HG03354 (cell line): ENCODE results near the gene RAB7B.
"Not testable (repeated sequence)": the region's sequence is repeated elsewhere in the genome, so short reads cannot be mapped to it uniquely, and the experiment has no call there.

Experiments
- ATAC-seq: cut with Tn5 transposase; IDR thresholded peaks from one replicate; pipeline ENCODE4 v1.9.1; 2021; ENCODE audit warnings: mild to moderate bottlenecking; ENCODE audit not compliant: unreplicated experiment, poor library complexity, severe bottlenecking

The RAB7B gene

DNA sequence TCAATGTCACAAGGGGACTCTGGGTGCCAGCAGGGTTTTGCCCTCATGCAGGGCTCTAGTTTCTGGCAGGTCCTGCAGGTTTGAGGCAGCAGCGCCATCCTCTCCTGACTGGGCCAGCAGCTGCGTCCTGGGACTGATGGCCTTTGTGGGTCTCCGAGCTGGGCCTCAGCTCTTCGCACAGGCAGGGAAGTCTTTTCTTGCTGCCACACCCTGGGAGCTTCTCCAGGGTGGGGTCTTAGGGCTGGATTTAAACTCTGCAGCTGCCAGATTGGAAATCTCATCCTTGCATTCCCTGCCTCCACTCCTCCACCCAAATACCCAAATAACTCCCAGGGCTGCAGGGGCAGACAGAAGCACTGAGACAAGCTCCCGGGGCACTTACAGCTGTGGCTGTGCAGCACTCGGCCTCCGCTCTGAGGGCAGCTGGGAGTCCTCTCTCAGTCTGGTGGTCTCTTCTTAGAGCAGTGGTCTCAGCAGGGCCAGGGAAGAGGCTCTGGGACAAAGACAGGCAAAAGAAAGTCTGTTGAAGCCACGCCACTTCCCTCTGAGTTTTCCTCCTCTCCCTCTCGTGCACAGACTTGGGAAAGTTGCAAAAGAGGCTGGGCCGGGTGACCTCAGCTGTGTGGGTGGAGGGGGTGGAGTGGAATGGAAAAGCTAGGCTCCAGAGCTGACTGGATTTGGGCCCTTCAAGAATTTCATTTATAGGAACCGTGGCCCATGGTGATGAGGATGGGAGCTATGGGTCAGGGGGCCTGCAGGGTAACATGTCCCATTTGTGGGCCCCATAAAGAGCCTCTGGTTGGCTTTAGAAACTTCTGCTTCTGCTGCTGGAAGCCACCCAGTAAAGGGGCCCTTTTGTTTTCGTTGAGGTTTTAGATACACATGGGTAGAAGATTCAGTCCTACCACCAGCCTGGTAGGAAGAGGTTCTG, at the start of gene RAB7B:
Gene RAB7B, minus strand, starts transcription at position 525 of the 931 bp plus-strand sequence. CDS start 9,260 bp downstream, outside the sequence.
- ATAC-seq, result no peak

DNA sequence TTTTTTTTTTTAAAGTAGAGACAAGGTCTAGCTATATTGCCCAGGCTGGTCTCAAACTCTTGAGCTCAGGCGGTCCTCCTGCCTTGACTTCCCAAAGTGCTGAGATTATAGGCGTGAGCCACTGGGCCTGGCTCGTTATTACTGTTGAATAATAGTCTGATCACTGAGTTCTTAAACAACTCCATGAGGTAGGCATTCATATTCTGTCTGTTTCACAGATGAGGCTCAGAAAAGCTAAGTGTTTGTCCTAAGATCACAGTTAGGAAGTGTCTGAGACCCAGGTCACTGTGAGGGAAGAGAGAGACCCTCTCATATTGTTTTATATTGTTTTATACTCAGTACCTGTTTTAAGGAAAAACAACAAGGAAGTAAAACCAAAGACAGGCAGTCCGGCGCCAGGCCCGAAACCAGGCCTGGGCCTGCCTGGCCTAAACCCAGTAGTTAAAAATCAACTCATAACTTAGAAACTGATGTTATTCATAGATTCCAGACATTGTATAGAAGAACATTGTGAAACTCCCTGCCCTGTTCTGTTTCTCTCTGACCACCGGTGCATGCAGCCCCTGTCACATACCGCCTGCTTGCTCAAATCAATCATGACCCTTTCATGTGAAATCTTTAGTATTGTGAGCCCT, 49.2 kb upstream of the RAB7B start:
- not testable (repeated sequence) for ATAC-seq

DNA sequence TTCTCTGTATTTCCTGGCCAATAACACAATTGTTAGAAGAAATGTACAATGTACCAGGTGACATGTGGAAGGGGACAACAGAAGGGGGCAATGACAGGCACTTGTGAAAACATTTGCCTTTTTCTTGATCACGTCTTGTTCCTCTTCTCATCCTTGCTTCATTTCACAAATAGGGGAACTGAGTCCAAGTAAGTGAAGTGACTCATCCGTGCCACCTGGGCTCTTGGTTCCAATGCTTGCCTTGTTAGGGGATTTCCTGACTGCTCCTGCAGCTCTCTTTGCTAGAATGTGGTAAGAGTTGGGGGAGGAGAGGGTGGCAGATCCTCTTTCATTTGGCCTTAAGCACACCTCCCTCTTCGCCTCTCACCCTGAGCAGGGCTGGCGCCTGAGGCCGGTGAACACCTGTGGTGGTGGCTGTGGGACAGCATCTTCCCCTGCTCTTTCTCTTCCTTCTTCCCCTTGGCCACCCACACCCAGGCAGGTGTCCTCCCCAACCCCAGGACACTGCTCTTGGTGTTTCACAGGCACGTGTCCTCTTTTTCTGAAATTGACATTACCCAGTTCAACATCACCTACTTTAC, 47.5 kb upstream of the RAB7B start:
- peak; percentile 88 for ATAC-seq

DNA sequence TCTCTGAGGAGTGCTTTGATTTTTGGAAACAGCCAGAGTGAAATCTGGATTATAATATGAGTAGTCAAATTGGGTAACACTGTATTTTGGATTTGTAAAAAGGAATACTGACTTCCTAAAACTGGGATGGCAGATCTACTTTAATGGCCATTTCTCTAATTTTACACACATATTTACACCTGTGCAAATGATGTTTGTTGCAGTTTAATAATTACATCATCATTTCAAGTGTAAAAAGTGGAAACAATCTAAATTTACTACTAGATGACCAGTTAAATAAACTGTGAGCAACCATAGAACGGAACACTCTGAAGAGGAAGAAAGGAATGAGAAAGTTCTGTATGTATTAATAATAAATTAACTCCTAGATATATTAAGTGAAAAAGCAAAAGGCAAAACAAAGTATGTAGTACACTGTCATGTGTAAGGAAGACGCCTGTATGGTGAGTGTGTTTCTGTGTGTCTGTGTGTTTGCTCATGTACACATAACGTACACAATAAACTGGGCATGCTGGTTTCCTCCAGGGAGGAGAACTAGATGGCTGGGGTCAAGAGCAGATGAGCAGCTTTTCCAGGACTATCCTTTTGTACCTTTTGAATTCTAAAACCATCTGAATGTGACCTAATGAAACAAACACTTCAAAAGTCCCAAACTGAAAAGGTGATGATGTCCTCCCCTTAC, 46.9 kb upstream of the RAB7B start:
- no peak for ATAC-seq

DNA sequence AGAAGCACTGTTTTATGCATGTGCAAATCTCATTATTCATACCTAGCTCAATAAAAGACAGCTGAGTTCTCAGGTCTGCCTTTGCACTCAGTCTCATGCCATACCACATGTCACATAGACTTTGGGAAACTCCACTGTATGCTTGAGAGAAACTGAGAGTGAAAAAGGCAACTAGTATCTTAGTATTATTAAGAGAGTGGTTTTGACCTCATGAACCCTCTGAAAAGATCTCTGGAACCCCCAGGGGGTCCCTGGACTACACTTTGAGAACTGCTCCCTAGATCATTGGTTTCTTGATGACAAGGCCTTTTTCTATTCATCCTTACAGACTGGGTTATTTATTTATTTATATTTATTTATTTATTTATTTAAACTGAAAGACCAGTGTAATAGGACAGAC, 46.1 kb upstream of the RAB7B start:
- peak; percentile 51 for ATAC-seq

DNA sequence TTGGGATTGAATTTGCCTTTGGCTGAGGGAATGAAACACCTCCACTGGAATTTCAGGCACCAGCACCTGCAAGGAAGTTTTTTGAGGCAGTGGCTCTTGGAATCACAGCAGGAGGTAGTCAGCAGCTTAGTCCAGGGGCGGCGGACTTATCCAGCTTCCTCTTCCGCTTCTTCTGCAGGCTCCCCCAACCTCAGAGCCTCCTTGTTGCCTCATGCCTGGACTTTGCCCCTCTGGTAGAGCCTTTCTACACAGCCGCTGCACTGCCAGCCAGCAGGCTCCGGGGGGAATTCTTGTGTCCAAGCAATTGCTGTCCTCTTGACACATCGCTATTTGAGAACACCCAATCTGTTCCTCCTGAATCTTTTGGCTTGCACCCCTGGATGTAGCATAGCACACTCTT, 45.4 kb upstream of the RAB7B start:
- ATAC-seq, result no peak

- no peak for ATAC-seq
These were observed 44.1 kb upstream of the RAB7B start for GRCh38 chr1:206047271-206047670.

DNA sequence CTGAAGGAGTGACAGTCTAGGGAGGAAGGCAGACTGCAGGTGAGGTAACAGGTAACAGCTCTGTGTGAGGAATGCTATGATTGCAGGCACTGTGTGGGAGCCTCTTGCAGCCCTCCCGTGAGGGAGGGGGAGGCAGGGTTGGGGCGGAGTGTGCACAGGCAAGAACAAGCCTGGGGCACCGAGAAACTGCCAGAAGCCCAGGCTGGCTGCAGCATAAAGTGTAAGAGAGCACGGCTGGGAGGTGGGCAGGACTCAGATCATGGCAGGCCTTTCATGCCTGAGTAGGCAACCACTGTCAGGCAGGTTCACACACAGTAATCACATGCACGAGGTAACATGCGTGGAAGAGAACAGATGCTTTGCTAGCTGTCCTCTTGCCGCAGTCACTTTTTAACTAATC, 38.4 kb upstream of the RAB7B start:
- ATAC-seq, result peak; percentile 45

GRCh38 chr1:206040328-206040727, 37.1 kb upstream of the RAB7B start:
- no peak for ATAC-seq

DNA sequence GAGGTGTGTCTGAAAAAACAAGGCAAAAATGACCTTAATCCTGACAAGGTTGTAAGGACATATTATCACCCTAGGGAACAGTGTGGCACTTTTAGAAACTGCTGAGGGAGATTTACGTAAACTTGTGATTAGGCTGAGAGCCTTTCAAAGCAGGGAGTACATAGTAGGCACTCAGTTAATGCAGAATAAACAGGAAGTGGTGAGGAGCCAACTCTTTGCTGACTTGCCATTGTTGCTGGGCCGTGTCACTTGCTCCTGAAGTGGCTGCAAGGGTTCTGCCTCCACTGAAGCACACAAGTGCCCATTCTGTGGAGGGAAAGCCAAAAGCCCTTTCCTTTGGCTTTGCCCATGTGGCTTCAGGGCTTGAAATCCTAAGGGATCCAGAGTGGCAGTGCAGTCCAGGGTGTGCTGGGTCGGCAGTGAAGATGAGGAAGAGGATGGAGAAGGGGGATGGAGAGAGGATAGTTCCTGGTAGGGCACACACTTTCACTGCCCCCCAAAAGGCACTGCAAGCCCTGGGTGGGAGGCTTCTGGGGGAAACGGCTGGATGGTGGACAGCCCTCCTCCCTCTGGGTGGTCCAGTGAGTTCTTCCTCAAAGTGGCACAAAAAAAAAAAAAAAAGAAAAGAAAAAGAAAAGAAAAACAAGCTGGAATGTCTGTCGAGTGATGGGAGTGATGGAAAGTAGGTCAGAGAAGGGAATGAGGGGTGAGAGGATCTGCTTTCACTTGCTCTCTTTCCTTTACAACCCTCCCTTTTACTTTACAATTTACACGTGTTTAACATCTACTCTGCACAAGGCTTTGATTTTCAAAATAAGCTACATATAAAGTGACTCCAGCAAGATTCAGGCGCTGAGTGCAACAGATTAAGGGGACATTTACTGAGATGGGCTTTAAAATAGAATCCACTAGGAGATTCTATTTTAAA, 36.1 kb upstream of the RAB7B start:
- no peak for ATAC-seq

DNA sequence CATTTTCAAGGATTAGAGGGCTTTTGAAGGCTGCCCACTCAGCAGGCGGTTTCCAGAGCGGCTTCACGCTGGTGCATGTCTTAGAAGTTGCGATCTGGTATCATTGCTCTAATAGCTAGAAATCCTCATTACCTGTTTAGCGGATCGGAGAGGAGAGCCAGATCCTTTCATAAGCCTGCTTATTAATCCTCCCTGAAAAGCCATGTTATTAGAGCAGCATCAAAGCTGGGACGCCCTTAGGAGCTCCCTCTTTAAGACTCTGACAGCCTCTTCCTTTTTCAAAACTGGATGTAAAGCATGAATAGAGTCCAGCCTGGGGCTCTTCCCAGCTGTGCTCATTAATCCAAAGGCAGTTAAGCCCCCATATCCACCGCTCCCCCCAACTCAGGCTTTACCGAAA, 34.4 kb upstream of the RAB7B start:
- no peak for ATAC-seq

- ATAC-seq, result no peak
These were observed 33.7 kb upstream of the RAB7B start for GRCh38 chr1:206036663-206037455.

- ATAC-seq, result no peak
These were observed 31.8 kb upstream of the RAB7B start for GRCh38 chr1:206035027-206035426.

- ATAC-seq, result no peak
These were observed 29.4 kb upstream of the RAB7B start for GRCh38 chr1:206032380-206033140.

DNA sequence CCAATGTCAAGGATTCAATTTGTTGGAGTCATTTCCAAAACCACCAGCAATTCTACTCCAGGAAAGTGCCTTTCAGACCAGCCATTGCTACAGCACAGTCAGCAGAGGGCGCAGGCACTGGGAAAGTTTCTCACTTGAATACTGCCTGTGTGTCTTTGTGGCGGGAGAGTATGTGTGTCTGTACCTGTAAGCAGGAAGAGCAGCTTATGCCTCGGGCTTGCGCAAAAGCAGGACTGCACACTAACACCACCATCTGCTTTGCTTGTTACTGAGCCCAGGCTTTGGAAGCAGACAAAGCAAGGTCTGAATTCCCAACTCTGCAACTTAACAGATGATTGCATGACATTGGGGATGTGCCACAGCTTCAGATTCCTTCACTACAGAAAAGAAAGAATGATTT, 27.5 kb upstream of the RAB7B start:
- peak; percentile 83 for ATAC-seq

DNA sequence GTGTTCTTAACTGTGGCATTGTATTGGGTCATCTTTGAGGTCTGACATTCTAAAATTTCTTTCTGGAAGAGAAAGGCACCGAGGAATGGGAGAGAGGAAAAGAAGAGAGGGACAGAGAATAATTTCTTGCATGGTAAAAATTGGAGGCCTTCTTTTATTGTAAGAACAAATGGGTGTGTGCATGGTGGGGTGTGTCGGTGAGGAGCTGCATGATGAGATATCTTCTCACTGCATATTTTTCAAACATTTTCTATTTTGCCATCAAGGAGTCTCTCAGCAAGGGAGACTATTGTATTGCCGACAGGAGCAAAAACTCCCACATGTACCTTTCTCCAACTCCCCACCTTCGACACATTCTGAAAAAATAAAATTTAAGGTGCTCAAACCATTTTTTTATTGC, 27.0 kb upstream of the RAB7B start:
- ATAC-seq, result no peak

GRCh38 chr1:206029484-206029883, 26.3 kb upstream of the RAB7B start:
- no peak for ATAC-seq
